GM12892 (cell line): Measurements from ENCODE around the gene FOXJ3. TPM values are rescaled to one million over a fixed set of nuclear protein-coding genes. Genes with fewer than 3 reads are reported as not detected.

Experiments used
- DNase-seq: peaks from one replicate; pipeline ENCODE4 v3.0.0; 2011; ENCODE audit not compliant: insufficient read length
- FAIRE-seq: peaks from 2 replicates; lab custom pipeline; 2011; peaks lifted over from hg19 to GRCh38; lab: Jason Lieb, UNC
- POLR2A ChIP-seq: IDR thresholded peaks from 2 replicates; pipeline ENCODE4 v1.6.1; 2011; ENCODE audit warnings: low read depth, low read length, control low read depth
- POLR2AphosphoS5 ChIP-seq: IDR thresholded peaks from 2 replicates; pipeline ENCODE4 v1.6.1; 2011; ENCODE audit warnings: low read depth, low read length, control low read depth
- TAF1 ChIP-seq: IDR thresholded peaks from 2 replicates; pipeline ENCODE4 v1.6.1; 2011; ENCODE audit warnings: low read depth, mild to moderate bottlenecking, control low read depth, low read length, borderline replicate concordance
- polyA plus RNA-seq: library from polyadenylated mRNA; unstranded; fragments of >200 nt; gene quantifications from one replicate; pipeline ENCODE4 v1.2.1, GENCODE V29; 2012; ENCODE audit warnings: missing spikeins, inconsistent platforms; ENCODE audit not compliant: missing spikeins

Gene FOXJ3
- polyA plus RNA-seq = 21.2 TPM

DNA sequence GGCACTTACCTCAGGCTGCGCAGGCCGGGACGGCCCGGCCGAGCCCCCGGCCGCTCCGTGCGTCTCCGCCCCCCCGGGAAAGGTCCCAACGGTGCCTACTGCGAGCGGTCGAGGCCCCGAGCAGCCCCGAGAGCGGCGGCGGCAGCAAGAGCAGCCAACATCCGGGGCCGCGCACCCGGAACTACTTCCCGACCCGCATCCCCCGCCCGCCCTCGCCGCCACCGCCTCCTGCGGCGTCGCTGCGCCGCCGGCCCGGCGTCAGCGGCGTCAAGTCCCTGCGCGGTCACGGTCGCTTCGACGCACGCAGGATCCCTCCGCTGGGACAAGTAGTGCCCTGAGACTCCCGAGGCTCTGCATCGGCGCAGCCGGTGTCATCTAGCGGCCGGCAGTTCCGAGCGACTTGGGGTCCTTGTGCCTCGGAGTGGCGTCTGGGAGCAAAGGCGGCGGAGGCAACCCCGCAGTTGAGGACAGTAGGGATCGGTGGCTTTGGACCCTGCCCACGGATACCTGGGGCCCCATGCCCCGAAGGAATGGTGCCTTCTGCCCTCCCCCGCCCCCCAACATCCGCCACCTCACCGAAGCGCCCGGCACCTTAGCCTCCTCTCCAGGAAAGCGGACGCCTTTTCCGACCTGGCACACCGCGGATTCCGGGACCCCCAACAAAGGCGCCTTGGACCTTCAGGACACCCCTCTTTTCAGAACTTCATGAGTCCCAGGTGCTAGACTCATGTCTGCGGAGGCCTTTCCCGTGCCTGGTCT, at the start of gene FOXJ3:
TSS of gene FOXJ3 (minus strand) at position 186 of the 759 bp plus-strand sequence. CDS start 24,142 bp downstream, outside the sequence.
- TF ChIP-seq TAF1 (peak; percentile 94), POLR2A (peak; percentile 94), POLR2AphosphoS5 (peak; percentile 90)
- FAIRE-seq = peak; percentile 98
- peak; percentile 89 for DNase-seq

DNA sequence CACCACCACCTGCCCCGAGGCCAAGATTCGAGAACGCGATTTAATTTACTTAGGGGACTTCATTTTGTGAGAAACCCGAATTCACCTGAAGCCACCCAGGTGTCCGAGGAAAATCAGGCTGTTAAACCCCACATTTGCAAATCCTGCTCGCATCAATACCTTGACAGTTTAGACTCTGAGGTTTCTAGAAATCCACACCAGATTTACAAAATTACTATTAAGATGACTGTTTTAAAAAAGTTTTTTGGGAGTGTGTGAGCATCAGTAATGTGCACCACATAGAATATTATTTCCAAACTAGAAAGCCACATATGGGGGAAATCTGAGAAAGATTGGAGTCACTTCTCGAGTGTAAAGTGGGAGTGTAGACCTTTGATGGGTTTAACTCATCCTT, 46.2 kb upstream of the FOXJ3 start:
- TF ChIP-seq POLR2AphosphoS5 (no peak), POLR2A (no peak), TAF1 (no peak)
- FAIRE-seq (no peak), DNase-seq (no peak)

DNA sequence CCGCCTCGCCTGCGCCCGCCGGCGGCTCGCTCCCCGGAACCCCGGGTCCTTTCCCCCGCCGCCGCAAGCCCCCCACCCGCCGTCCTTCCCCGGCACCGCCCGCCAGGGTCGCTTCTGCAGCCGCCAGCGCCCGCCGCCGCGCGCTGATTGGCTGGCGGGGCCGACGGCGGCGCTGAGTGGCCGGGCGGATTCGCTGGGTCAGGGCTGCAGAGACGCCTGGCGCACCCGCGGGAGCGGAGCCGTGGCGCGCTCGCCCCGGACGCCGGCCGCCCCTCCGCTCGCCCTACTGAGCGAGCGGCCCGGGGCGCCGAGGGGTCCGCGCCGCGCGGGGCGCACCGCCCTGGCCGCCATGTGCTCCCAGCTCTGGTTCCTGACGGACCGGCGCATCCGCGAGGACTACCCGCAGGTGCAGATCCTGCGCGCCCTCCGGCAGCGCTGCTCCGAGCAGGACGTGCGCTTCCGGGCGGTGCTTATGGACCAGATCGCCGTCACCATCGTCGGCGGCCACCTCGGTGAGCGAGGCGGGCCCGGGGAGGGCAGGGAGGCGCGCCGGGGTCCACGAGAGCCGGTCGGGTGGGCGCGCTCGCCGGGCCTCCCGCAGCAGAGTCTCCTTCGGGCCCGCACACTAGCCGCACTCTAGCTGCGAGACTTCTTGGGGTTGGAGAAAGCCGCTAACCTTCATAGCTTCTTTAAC, 45.7 kb upstream of the FOXJ3 start, which contains the start of gene RIMKLA:
TSS of gene RIMKLA (plus strand) at position 207 of the 694 bp plus-strand sequence. CDS start at position 350, 143 bp downstream.
- TF ChIP-seq POLR2A (no peak; the same call in 1 of the 2 replicates), POLR2AphosphoS5 (no peak), TAF1 (no peak)
- FAIRE-seq (peak; percentile 86), DNase-seq (peak; percentile 77)

- DNase-seq (peak; percentile 45), FAIRE-seq (no peak)
- TF ChIP-seq POLR2A (no peak), TAF1 (no peak), POLR2AphosphoS5 (no peak)
Measured at GRCh38 chr1:42379794-42380585, 45.0 kb upstream of the FOXJ3 start.

GRCh38 chr1:42372796-42373195, 37.8 kb upstream of the FOXJ3 start:
- TF ChIP-seq TAF1 (no peak), POLR2A (no peak), POLR2AphosphoS5 (no peak)
- DNase-seq (no peak), FAIRE-seq (no peak)

DNA sequence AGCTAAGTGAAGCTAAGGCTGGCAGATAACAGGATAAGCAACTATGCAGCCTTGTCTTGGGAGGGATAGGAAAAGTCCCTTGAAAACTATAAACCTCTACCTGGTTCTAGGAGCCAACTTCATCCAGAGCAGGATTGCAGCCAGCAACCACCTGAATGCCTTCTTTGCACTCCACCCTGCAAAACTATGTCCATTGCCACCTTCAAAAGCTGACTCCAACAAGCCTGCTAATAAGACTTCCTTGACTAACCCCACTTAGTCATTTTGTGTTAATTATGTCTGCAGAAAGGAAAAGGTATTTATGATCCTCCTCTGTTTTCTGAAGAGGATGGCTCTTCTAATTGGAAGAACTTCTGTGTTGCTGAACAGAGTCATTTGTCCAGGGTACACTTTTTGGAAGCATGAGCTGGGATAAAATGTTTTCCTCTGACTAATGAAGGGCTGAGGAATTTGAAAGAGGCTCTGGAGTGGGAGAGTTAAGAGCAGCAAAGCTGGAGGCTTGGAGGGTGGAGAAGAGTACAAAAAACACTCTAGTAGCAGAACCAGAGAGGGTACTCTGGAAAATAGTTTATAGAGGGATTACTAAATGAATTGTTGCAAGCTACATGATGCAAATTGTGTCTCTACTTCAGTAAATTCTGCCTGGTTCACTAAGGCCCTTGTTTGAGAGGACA, 36.0 kb upstream of the FOXJ3 start:
- TF ChIP-seq POLR2AphosphoS5 = no peak
- FAIRE-seq (no peak), DNase-seq (no peak)

GRCh38 chr1:42369471-42369870, 34.4 kb upstream of the FOXJ3 start:
- TF ChIP-seq TAF1 (no peak), POLR2AphosphoS5 (no peak), POLR2A (no peak)
- DNase-seq (no peak), FAIRE-seq (no peak)

DNA sequence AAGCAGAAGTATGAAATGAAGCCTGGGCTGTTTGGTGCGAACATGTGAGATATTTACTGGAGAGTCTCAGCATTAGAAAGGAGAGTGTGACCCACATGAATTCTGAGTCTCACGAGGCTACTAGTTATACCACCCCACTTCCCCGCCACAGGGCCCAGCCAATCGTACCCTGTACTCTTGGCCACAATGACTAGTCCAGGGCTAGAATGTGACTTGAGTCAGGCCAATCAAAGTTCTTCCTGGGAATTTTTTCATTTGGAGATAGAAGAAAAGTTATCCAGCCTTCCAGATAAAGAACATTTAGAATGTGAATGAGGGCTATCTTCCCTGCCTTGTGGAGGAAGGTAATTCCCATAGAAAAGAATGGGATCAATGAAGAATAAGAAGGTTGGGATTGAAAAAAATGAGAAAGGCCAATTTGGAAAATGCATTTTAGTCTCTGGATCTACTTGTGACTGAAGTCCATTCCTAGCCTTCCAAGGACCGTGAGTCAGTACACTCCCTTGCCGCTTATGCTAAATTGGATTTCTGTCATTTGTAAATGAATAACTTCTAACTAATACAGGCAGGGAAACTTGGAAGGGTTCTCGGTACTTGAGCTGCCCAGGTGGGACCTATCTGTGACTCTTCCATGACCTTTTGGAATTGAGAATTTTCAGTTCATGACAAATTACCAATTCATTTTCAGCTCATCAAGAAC, 33.2 kb upstream of the FOXJ3 start:
- TF ChIP-seq TAF1 (no peak), POLR2A (no peak), POLR2AphosphoS5 (no peak)
- no peak for DNase-seq
- no peak for FAIRE-seq

DNA sequence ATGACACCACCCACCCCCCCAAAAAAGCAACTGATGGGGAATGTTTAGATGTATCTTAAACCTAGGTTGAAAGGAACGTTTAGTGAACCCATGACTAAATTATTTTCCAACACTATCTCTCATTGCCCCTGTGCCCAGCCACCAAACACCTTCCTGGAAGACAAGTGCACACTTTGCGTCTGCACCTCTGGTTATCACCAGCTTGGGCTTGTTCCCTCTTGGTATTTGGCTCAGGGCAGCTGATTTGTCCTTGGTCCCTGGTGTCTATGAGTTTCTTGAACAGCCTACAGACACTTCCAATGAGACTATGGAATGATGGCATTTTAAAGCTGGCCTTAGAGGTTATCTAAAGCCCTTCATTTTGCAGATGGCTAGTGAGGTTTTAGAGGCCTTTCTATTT, 30.1 kb upstream of the FOXJ3 start:
- TF ChIP-seq POLR2AphosphoS5 (no peak), POLR2A (no peak), TAF1 (no peak)
- DNase-seq (no peak), FAIRE-seq (no peak)

DNA sequence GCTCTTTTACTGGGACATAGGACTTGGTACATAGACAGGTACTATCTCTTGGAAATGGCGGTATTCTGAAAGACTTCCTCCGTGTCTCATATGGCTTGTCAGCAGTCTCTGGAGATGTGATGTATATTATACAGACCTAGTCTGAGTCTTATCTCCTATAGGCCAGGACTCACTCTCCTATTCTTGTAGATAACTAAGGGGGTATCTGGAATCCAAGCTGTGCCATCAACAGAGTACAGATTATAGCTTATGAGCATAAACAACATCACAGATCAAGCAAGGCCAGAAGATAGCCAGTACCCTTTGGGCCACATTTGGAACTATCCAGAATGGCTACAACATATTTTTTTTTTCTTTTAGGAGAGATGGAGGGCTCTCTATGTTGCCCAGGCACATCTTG, 29.5 kb upstream of the FOXJ3 start:
- DNase-seq = no peak

More for the DNA sequence above, 29.5 kb upstream of the FOXJ3 start:
- FAIRE-seq = no peak
- TF ChIP-seq POLR2A (no peak), TAF1 (no peak), POLR2AphosphoS5 (no peak)
